HG02884 (cell line): ENCODE results near the gene REPS2.

Experiments used
- ATAC-seq: cut with Tn5 transposase; IDR thresholded peaks from one replicate; pipeline ENCODE4 v1.9.1; 2021; ENCODE audit warnings: mild to moderate bottlenecking, moderate library complexity; ENCODE audit not compliant: unreplicated experiment

REPS2 gene

DNA sequence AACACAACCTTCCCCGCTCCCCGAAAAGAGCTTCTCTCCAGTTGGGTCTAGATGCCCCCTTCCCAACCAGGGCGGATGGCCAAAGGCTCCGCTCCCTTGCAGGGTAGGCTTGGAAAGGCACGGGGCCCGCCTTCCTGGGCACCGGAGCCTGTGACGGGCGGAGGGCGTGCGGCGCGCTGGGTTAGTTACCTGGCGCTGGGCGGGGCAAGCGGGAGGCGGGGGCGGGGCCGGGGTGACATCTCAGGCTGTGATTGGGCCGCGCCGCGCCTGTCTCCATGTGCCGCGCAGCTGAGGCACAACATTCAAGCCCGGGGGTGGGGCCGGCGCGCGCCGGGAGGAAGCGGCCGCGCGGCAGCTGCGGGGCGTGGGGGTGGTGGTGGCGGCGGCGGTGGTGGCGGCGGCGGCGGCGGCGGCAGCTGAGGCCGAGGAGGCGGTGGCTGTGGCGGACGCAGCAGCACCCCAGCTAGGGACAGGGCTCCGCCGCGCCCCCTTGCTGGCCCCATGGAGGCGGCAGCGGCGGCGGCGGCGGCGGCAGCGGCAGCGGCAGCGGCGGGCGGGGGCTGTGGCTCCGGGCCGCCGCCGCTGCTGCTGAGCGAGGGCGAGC, at the start of gene REPS2:
REPS2 (plus strand) TSS at position 298 of the 604 bp plus-strand sequence; CDS start at position 502, 204 bp downstream.
- peak; percentile 95 for ATAC-seq

DNA sequence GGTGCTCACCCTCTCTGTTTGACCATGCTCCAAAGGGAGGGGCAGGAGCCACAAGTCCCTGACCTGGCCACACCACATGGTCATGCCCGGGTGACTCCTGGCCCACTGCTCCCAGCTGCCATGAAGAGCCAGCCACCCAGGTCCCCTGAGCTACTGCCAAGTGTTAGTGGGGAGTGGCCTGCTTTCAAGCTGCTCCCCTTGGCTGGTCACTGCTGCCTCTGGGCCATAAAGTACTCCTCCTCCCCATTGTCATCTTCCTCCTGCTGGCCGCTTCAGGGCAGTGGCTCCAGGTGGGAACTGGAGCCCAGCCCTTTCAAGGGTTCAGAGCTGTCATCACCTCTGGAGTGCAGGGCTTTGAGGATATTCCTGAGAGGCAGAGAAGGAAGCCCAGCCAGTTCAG, 49.0 kb upstream of the REPS2 start:
- ATAC-seq, result no peak

DNA sequence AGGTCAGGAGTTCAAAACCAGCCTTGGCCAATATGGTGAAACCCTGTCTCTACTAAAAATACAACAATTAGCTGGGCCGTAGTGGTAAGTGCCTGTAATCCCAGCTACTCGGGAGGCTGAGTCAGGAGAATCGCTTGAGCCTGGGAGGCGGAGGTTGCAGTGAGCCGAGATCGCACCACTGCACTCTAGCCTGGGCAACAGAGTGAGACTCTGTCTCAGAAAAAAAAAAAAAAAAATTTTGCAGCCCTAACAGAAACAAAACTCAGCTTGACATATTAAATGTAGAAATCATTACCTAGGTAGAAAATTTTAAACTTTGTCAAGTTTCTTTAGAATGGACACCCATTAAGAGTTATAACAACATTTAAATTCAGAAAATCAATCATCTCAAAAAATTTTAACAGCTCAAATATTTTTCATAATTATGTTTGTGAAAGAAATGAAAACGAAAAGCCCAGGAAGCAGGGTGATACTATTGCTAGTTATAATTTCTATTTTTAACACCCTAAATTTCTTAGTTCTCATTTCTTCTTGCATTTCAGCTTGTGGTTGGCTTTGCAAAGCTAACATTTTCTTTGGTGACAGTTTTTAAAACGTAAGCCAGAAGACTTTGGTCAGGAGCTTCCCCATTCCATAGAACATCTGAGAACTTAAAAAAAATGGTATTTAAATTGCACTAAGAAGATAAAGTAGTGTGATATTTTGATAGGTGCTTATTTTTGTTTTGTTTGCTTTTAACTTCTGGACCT, 43.0 kb upstream of the REPS2 start:
- ATAC-seq, result no peak

DNA sequence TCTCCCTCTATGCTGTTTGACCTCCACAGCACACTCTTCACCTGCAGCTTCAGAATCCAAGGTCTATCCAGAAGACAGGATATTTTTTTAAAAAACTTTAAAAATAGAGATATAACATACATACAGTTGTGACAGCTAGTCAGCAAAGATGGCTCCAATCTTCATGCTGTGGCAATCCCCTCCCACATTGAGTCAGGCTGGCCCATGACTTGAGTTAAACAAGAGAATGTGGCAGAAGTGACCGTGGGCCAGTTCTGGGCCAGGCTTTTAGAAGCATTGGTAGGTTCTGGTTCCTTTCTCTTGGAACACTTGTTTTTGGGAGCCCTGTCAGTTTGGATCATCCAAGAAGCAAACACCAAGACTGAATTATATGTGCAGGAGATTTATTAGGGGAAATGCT, 36.1 kb upstream of the REPS2 start:
- ATAC-seq, result no peak

DNA sequence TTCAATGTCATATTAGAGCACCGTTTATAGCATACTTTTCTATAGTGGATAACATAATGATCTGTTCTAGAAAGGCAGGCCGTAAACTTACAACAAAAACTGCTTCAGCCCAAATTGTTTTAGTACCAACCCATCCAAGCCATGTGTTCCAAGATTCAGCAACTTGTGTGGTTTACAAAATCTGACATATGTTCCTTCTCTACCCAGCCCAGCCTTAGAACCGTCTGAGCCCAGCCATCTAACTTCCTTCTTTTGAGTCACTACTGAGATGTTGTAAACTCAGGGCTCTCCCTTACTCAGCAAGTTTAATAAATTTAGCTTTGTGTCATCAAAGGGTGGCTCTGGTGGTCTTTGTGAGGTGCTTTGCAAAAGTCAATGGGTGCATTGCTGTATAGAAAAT, 32.4 kb upstream of the REPS2 start:
- ATAC-seq, result no peak

DNA sequence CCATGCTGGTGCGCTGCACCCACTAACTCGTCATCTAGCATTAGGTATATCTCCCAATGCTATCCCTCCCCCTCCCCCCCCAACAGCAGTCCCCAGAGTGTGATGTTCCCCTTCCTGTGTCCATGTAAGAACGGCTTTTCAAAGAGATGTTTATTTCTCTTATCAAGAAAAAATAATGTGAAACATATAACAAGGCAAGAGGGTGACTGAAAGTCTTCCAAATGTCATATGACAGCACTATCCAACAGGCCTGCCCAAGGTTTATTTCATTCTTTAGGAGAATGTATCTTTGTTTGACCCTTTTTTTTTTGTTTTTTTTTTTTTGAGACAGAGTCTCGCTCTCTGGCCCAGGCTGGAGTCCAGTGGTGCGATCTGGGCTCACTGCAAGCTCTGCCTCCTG, 29.9 kb upstream of the REPS2 start:
- ATAC-seq, result no peak

DNA sequence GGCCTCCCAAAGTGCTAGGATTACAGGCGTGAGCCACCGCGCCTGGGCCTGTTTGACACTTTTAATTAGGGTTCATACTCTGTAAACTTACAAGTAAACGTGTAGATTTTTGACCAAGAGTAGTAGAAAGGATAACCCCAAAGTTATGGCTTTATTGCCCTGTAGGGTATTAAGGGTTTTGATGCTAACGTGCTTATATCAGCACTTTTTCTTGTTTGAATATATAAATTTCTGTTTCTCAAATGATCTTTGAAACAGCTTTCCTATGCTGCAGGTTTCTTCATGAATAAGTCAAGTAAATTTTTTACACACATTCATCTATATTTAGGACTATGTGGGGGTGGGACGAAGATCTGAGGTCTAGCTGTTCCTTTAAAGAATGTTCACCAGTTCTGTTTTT, 29.3 kb upstream of the REPS2 start:
- ATAC-seq, result no peak

DNA sequence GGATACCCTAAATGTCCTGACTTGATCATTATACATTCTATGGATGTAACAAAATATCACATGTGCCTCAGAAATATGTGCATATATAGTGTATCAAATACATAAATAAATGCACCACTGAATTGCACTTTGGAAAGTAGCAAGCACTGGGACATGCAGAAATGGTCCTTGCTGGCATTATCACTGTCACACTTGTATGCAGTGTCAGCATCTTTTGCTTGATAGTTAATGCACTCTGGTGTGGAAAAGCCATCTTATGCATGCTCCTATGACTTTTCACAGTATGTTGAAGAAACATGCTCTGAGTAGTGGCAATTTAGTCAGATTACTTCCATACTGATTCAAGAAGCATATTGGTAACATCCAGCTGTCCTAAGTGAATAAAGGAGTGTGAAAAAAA, 27.5 kb upstream of the REPS2 start:
- ATAC-seq, result no peak

DNA sequence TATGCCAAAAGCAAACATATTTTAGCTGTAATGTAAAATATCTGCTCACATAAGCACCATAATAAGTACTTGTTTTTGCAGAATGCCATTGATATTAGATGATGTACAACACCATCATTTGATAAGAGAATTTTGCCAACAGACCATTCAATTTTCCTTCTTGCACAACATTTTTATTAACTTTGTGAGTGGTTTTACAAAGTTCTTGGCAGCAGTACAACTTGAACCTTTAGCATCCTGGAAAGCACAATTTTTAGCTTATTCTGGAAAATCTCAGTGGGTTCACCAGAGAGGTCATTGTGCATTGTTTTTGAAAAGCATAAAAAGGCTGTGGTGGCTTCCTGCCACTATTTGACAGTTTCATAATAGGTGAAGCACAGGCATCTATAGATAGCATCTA, 26.4 kb upstream of the REPS2 start:
- no peak for ATAC-seq

DNA sequence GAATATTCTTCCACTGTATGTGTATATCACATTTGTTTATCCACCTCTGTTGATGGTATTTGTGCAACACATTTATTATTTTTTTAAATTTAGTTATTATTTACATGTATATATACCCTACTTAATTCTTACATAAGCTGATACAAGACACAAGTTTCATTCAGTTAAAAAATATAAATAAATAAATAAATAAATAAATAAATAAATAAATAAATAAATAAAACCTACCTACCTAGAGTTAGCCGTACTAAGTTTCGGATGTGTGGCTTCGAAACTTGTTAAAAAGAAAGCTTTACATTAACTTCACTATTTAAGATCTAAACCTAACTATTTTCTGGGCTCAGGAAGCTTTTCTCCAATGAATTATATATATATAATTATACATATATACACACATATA, 23.3 kb upstream of the REPS2 start:
- no peak for ATAC-seq

DNA sequence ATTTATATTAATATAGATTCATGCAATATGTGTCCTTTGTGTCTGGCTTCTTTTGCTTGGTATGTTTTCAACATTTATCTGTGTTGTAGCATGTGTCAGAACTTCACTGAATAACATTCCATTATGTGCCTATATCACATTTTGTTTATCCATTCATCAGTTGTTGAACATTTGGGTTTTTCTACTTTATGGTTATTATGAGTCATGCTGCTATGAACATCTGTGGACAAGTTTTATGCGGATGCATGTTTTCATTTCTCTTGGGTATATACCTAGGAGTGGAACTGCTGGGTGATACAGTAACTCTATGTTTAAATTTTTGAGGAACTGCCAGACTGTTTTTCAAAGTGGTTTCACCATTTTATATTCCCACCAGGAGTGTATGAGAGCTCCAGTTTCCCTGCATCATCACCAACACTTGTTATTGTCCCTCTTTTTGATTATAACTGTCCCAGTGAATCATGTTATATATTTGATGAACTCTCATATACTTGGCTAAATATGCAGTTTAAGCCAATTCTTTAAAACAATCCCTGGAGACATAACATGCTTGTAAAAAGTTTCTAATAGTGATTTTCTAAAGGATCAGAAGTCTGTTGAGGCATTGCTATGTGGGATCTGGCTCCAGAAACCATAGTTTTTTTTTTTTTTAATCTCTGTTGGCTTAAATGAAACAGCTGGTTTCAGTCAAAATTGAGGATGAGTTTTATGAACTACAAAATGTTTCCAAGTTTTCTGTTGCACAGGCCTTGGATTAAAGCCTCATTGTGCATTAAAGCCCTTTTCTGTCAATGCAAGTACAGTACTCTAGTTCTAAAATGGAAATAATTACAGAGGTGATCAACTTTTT, 21.6 kb upstream of the REPS2 start:
- no peak for ATAC-seq

DNA sequence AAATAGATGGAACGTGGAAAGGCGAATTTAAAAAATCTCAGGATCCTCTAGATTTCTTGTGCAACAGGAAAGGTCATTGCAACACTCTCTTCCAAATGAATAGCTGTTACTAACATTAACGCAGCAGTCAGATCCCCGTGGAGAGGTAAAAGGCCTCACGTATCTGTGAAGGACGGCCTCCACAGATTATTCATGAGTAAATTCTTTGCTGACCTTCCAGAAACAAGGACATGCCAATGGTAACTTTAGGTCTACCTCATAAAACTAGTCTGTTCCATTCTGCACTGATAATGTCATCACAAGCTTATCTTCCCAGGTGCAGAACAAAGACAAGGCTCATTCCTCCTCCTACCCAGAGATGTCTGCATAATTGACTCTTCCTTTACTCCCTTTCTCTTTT, 16.1 kb upstream of the REPS2 start:
- no peak for ATAC-seq

DNA sequence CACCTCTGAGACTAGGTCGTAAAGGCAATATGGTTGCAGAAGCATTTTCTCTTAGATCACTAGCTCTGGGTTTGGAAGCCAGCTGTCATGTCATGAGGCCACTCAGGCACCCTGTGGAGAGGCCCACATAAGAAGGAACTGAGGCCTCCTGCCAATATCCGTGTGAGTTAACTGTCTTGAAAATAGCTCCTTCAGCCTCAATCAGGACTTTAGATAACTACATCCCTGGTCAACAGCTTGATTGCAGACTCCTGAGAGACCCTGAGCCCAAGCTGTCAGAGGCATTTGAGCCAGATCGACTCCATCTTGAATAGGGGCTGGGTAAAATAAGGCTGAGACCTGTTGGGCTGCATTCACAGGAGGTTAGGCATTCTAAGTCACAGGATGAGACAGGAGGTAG, 15.1 kb upstream of the REPS2 start:
- no peak for ATAC-seq

DNA sequence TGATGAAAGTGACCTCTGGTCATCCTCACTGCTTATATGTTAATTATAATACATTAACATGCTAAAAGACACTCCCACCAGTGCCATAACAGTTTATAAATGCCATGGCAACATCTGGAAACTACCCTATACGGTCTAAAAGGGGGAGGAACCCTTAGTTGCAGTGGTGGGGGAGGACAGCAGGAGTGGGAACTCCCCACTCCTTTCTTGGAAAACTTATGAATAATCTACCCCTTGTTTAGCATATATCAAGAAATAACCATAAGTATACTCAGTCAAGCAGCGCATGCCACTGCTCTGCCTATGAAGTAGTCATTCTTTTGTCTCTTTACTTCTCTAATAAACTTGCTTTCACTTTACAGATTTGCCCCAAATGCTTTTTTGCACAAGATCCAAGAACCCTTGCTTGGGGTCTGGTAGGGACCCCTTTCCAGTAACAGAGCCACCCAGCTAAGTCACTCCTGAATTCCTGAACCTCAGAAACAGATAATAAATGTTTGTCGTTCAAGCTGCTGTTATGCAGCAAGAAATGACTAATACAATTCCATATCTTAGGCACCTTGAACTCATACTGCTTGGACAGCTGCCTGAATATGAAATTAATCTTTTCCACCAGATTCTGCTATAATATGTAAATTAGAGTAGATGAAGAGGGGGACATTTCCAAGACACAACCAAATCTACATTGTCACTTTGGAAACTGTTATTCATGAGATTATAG, 14.4 kb upstream of the REPS2 start:
- no peak for ATAC-seq

DNA sequence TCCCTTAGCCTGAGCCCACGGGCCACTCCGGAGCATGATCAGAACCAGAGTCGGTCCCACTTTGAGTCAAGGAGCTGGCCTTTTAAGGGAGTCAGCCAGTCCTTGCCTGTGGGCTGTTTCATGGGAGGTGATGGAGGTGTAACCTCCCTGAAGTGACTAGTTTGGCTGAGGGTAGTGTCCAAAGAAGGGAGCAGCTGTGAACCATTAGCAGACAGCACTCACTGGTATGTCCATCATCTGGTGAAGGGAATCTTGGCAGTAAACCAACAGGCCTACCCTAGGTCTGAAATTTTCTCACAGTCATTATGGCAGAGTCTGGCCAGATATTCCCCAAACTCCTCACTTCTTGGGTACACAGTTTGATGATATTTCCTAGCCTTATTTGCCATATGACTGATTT, 12.3 kb upstream of the REPS2 start:
- no peak for ATAC-seq

DNA sequence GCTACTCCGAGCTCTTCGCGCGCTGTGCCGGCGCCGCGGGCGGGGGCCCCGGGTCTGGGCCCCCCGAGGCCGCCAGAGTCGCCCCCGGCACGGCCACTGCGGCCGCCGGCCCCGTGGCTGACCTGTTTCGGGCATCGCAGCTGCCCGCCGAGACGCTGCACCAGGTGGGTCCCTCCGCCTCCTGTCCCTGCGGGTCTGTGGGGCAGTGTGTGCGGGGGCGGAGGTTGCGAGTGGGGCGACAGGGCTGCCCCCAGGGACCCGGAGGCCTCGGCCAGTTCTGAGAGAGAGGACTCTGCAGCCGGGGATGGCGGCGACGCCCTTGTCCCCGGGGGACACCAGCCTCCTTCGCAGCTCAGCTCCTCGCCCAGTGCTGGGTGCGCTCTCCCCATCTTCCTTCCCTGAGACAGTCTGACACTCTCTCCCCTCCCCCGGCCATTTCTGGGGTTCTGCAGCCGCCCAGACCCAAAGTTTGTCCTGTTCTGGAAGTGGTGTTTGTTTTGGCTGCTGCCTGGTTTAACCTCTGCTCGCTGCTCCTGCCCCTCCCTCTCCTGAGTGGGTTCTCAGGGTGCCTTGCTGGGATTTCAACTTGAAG, 609 bp downstream of the REPS2 start:
- peak; percentile 13 for ATAC-seq

DNA sequence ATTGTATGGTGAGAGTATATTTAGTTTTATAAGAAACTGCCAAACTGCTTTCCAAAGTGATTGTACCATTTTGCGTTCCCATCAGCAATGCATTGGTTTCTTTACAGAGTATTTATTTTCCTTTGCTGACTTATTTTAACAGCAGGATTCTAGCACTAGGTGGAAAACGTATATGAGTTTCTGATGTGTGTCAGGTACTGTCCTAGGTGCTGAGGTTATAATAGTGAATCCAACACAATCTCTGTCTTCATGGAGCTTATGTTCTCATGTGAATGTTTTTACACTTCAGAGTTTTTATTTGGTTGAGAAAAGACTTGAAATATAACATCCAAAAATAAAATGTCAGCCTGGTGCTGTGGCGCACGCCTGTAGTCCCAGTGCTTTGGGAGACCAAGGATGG, 4.0 kb downstream of the REPS2 start:
- no peak for ATAC-seq

DNA sequence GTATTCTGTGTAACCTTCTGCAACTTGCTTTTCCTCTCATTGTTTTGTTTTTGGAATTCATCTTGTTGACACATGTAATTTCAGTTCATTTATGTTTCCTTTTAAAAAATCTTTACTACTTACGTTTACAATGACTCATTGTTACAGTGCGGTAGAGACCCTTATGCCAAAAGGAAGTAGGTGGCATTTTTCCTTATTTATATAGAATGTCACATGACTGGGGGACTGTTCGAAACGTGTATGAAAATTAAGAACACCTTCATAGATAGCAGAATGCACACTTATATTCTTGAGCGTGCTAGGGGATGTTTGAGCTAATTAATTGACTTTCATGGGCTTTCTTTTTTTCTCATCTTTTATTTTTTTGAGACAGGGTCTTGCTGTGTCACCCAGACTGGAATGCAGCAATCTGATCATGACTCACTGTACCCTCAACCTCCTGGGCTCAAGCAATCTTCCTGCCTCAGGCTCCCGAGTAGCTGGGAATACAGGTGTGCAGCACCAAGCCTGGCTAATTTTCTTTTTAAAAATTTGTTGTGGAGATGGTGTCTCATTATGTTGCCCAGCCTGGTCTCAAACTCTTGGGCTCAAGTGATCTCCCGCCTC, 7.3 kb downstream of the REPS2 start:
- ATAC-seq, result no peak

DNA sequence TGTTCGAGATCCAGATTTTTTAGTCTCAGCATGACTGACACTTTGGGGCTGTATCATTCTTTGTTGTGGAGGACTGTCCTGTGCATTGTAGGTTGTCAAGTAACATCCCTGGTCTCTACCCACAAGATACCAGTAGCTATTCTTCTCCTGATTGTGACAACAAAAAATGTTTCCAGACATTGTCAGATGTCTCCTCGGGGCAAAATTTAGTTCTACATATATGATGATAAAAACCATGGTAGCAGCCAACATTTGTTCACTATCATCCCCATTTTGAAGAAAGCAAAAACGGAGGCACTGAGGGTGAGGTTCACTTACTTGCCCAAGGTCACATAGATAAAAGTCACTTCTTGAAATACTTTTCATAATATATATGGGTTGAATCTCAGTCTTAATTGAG, 11.3 kb downstream of the REPS2 start:
- no peak for ATAC-seq

DNA sequence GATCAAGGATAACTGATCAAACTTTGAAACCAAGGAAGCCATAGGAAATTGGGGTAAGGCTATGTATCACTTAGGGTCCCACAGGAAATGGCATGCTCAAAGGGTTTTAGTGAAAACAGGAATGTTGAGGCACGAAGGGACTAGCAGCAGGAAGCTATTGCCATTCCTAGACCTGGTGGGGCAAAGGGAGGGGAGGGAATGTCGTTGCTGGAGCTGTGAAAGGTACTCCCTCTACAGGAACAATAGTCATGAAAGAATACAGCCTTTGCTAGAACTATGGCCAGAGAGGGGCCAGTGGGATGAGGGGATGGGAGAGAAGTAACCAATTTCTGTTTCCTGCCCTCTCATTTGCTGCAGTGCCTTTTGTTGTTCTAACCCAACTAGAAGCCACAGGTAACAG, 11.9 kb downstream of the REPS2 start:
- no peak for ATAC-seq
